Colonic mucosa (tissue), 4 donors: ENCODE measurements around the gene DDR1. TPM values are rescaled to one million over a fixed set of nuclear protein-coding genes. Genes with fewer than 3 reads are reported as not detected.
"Not testable (repeated sequence)": the region's sequence is repeated elsewhere in the genome, so short reads cannot be mapped to it uniquely, and the experiment has no call there.

Source experiments
- DNase-seq: peaks from one replicate; pipeline ENCODE4 v3.0.0-alpha.2; 2020
- H3K27ac ChIP-seq: fragments of 200-600 bp; one replicate; pipeline ENCODE4 v1.8.0; 2021
- H3K27me3 ChIP-seq: fragments of 200-600 bp; one replicate; pipeline ENCODE4 v1.8.0; 2021
- H3K36me3 ChIP-seq: fragments of 200-600 bp; one replicate; pipeline ENCODE4 v1.8.0; 2021
- H3K4me1 ChIP-seq: fragments of 200-600 bp; one replicate; pipeline ENCODE4 v1.8.0; 2021; ENCODE audit warnings: mild to moderate bottlenecking
- H3K4me3 ChIP-seq: fragments of 200-600 bp; one replicate; pipeline ENCODE4 v1.8.0; 2021
- H3K9ac ChIP-seq, 2 donors: one replicate each; pipeline ENCODE4 v1.7.0; 2013; ENCODE audit warnings: control low read depth in 2 of 2, low read depth in 2 of 2, low read length in 2 of 2
- H3K9me3 ChIP-seq: fragments of 200-600 bp; one replicate; pipeline ENCODE4 v1.8.0; 2021
- intact Hi-C: fragments of 100-400 bp; cut with DNase I; formaldehyde crosslinking; loops from one replicate; pipeline ENCODE4 v1.14.1; 2022
- total RNA-seq, 2 donors: library from RNA; stranded (reverse); fragmentation: NEBNext Ultra II Directional in 1 of 2; extraction: Animal tissue kit (Norgen Biotek cat#: 25700) in 1 of 2; gene quantifications; one replicate each; pipeline ENCODE4 v1.2.1, GENCODE V29; 2021
- TF ChIP-seq, protein P1 (sequence below): fragments of 200-600 bp; IDR thresholded peaks from one replicate; pipeline ENCODE4 v1.8.0; 2022; ENCODE audit warnings: antibody characterized with exemption, mild to moderate bottlenecking
- donor health status: healthy.
- donor health status: DM: no; HTN: no; CAD: no.
- donor health status: DM: no; HTN: no; CAD: no.

Gene DDR1
- total RNA-seq, 2 donors from 2014 or later = 261 to 267 TPM

DNA sequence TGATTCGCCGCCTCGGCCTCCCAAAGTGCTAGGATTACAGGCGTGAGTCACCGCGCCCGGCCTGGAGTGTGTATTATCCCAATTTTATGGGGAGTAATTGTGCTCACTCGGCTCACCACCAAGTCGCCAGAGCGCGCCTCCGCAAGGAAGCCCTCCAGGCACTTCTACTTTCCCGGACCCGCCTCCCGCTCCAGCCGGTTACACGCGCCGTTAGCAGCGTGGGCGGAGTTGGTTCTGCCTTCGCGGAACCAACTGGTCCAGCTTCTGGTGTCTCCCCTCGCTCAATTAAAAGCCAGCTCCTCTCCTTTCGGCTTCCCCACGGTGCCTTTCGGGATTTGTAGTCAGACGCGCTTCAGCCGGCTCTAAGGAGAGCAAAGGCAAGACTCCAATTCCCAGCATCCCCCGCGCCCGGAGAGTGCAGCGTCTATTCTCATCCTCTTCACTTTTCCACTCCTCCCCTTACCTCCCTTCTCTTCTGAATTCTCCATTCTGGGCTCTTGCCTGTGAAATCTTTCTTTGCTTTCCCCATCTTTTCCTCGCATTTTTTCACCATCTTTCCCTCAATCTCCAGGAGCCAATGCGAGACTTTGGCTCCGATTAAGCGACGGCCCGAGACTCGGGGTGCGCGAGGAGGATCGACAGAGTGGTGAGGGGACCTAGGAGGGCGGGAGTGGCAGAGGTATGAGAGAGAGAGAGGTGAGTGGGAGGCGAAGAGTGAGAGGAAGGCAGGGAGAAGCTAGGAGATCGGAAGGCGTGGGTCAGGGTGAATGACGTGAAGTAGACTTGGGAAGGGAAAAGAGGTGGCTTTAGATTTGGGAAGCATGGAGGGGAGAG is 23.7 kb downstream of the DDR1 start, which contains the start of gene GTF2H4:
GTF2H4 (plus strand) TSS at position 450 of the 834 bp plus-strand sequence.
- DNase-seq = peak; percentile 98
- Histone ChIP-seq H3K27ac (peak within 1 kb of the TSS; percentile 37), H3K4me1 (peaks cover 3% of the 10 kb centered on the region), H3K9me3 (no peaks in the 10 kb centered on the region), H3K4me3 (peak within 1 kb of the TSS; percentile 85), H3K36me3 (no peaks in the 10 kb centered on the region), H3K27me3 (no peaks in the 10 kb centered on the region), H3K9ac (peak within 1 kb of the TSS; percentile 71 to 91)
- TF ChIP-seq, protein P1, sequence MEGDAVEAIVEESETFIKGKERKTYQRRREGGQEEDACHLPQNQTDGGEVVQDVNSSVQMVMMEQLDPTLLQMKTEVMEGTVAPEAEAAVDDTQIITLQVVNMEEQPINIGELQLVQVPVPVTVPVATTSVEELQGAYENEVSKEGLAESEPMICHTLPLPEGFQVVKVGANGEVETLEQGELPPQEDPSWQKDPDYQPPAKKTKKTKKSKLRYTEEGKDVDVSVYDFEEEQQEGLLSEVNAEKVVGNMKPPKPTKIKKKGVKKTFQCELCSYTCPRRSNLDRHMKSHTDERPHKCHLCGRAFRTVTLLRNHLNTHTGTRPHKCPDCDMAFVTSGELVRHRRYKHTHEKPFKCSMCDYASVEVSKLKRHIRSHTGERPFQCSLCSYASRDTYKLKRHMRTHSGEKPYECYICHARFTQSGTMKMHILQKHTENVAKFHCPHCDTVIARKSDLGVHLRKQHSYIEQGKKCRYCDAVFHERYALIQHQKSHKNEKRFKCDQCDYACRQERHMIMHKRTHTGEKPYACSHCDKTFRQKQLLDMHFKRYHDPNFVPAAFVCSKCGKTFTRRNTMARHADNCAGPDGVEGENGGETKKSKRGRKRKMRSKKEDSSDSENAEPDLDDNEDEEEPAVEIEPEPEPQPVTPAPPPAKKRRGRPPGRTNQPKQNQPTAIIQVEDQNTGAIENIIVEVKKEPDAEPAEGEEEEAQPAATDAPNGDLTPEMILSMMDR = no peak
- intact Hi-C loops = no loop called here

DNA sequence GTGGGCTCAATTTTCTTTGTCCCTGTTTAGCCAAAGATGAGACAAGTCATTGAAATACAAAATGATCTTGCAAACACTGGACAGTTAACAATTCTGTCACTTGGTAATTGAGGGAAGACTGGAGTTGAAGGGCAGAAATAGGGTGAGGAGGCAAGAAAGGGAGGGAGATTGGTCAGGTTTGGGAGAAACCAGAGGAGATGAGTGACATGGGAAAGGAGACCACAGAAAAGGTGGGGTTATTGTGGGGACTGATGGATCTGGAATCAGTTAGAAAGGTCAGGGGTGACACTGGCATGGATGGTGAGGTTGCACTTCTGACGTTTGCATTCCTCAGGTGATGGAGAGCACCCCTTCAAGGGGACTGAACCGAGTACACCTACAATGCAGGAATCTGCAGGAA is 24.4 kb downstream of the DDR1 start:
- no peak overlapping the region for H3K27ac ChIP-seq
- peak overlapping the region; percentile 71 to 91 for H3K9ac ChIP-seq
- intact Hi-C loops = no loop called here
- DNase-seq = no peak
- H3K36me3 ChIP-seq = no peaks in the 10 kb centered on the region
- TF ChIP-seq, protein P1 = no peak
- no peaks in the 10 kb centered on the region for H3K27me3 ChIP-seq
- no peaks in the 10 kb centered on the region for H3K9me3 ChIP-seq
- H3K4me3 ChIP-seq = peak overlapping the region; percentile 85
- peaks cover 3% of the 10 kb centered on the region for H3K4me1 ChIP-seq

DNA sequence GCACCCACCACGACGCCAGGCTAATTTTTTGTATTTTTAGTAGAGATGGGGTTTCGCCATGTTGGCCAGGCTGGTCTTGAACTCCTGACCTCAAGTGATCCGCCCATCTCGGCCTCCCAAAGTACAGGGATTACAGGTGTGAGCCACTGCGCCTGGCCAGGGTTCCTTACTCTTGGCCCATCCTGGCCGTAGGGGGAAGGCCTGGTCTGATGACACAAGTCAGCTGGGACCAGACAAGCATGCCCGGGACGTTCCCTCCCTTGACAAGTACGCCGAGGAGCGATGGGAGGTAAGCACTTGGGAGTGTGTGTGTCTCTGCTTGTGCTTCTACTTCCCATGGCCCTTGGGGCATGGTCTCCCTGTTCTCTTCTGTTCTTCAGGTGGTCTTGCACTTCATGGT is 26.2 kb downstream of the DDR1 start:
- intact Hi-C loops, DNase-seq: not testable (repeated sequence)

DNA sequence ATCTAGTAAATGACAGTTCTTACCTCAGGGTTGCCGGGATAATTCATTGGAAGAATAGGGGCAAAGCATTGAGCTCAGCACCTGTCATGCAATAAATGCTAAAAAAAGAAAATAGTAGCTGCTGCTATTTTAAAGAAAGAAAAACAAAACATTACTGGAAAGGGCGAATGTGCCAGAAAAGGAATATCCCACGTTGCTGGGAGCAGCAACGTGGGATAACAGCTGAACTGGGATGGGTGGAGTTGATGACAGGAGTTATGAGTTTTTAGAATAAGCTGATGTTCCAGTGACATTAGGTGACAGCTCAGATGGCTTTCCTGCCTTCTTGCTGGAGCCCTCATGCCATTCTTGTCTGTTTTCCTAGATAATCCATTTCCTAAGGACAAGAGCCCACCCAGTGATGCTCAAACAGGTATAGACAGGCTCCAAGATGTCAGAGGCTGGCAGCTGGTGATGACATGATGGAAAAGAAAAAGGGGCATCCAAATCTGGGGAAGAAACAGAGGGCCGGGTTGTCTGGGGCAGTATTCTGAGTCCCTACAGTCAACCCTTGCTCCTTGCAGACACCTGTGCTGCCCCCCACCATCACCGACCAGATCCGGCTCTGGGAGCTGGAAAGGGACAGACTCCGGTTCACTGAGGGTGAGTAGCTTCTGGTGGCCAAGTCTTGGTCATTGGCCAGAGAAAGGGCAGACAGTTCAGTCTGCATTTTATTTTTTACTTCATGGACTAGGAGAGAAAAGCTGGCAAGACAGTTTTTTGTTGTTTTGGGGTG is 28.6 kb downstream of the DDR1 start:
- H3K4me3 ChIP-seq = no peak overlapping the region

More for the DNA sequence above, 26.2 kb downstream of the DDR1 start:
- H3K36me3 ChIP-seq, H3K9ac ChIP-seq, H3K9me3 ChIP-seq, H3K27me3 ChIP-seq, H3K27ac ChIP-seq, H3K4me3 ChIP-seq, H3K4me1 ChIP-seq: not testable (repeated sequence)

DNA sequence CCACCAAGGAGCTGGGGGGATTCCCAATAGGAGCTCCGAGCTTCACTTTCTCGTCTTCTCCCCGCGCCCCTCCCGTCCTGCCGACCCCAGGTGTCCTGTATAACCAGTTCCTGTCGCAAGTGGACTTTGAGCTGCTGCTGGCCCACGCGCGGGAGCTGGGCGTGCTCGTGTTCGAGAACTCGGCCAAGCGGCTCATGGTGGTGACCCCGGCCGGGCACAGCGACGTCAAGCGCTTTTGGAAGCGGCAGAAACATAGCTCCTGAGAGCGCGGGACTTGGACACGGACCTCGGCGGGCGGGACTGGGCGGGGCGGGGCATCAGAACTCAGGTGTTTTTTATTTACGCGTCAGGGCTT is 29.4 kb downstream of the DDR1 start:
- DNase-seq = no peak
- H3K27me3 ChIP-seq = no peaks in the 10 kb centered on the region
- intact Hi-C loops = no loop called here
- H3K4me3 ChIP-seq = peak overlapping the region; percentile 55
- H3K36me3 ChIP-seq = no peaks in the 10 kb centered on the region
- H3K27ac ChIP-seq = peak overlapping the region; percentile 80
- H3K4me1 ChIP-seq = peaks cover 4% of the 10 kb centered on the region
- peak overlapping the region; percentile 32 to 70 for H3K9ac ChIP-seq
- no peaks in the 10 kb centered on the region for H3K9me3 ChIP-seq
- TF ChIP-seq, protein P1 = no peak

More for the DNA sequence above, 28.6 kb downstream of the DDR1 start:
- Histone ChIP-seq H3K9ac (peak overlapping the region in 1 of 2 donors; percentile 70), H3K9me3 (no peaks in the 10 kb centered on the region), H3K4me1 (peaks cover 6% of the 10 kb centered on the region), H3K27ac (peak overlapping the region; percentile 80), H3K36me3 (no peaks in the 10 kb centered on the region), H3K27me3 (no peaks in the 10 kb centered on the region)
- intact Hi-C loops = no loop called here
- no peak for DNase-seq
- TF ChIP-seq, protein P1 = no peak
